Measurements from ENCODE around the gene PIGQ. TPM values are rescaled to one million over a fixed set of nuclear protein-coding genes. Genes with fewer than 3 reads are reported as not detected.

The PIGQ gene
- total and polyA plus RNA-seq, 2 of the 4 experiments (the other 2 are of a cell fraction): 5.9 to 36.8 TPM

DNA sequence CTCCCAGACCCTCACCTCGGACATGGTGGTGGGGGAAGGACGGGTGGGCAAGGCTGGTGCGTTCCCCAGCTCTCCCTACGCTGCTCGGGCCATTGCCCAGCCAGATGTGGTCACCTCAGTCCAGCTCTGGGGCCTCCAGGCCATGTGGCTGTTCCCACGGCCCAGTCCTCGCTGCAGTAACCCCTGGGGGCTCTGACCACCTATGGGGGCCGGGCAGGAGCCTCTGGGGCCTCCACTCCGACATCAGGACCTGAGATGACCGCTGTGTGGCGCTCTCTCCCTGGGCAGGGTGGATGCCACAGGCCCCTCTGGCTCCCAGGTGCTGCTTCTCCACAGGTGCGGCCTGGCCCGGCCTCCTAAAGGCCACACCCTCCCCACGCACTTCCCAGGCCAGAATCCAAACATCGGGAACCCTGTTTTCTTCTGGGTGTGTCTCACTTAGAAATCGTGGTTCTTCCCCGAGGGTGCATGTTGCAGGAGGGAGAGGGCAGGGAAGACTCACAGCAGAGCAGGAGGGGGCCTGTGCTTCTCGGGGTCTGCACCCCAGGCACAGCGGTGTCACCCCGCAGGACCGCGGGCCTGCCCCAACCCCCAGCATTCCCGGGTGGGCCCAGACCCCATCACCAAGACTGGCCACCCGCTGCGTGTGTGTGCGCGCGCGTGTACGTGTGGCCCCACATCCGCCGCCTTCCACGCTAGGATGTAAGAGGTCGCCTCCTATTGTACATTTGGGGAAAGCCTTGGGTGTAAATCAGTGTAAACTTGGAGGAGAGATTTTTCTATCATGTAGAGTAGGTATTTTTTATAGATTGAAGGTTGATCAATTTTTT is 48.2 kb upstream of the PIGQ start:
- peaks cover 6% of the 10 kb centered on the region; the same call in 1 of the 2 replicates for H3K9me1 ChIP-seq (ENCODE audit: insufficient read depth, low read length)
- TF ChIP-seq, protein P1, sequence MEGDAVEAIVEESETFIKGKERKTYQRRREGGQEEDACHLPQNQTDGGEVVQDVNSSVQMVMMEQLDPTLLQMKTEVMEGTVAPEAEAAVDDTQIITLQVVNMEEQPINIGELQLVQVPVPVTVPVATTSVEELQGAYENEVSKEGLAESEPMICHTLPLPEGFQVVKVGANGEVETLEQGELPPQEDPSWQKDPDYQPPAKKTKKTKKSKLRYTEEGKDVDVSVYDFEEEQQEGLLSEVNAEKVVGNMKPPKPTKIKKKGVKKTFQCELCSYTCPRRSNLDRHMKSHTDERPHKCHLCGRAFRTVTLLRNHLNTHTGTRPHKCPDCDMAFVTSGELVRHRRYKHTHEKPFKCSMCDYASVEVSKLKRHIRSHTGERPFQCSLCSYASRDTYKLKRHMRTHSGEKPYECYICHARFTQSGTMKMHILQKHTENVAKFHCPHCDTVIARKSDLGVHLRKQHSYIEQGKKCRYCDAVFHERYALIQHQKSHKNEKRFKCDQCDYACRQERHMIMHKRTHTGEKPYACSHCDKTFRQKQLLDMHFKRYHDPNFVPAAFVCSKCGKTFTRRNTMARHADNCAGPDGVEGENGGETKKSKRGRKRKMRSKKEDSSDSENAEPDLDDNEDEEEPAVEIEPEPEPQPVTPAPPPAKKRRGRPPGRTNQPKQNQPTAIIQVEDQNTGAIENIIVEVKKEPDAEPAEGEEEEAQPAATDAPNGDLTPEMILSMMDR (conservative IDR thresholded peaks at IDR 0.05; ENCODE audit: low read depth, low read length): no peak
- TF ChIP-seq POLR2A (IDR thresholded peaks at IDR 0.05; ENCODE audit: low read depth, low read length) (no peak), ELK1 (IDR thresholded peaks at IDR 0.05; ENCODE audit: borderline replicate concordance, low read depth, low read length) (no peak), RAD21 (IDR thresholded peaks at IDR 0.05; ENCODE audit: low read length) (no peak), MAZ (IDR thresholded peaks at IDR 0.05; ENCODE audit: borderline replicate concordance, low read depth, low read length) (no peak), FOS (IDR thresholded peaks at IDR 0.05; ENCODE audit: low read depth, low read length) (no peak), RCOR1 (IDR thresholded peaks at IDR 0.05; ENCODE audit: insufficient replicate concordance, low read length) (no peak)
- no peak overlapping the region for H3K23ac ChIP-seq (ENCODE audit: low read depth, low read length)
- in situ Hi-C loops (cut with MboI; ENCODE audit: low sequenced_read_pairs): no loop called here
- H3K4ac ChIP-seq (ENCODE audit: low read depth, low read length): no peak overlapping the region
- H2BK15ac ChIP-seq (ENCODE audit: low read depth, low read length): no peak overlapping the region
- H3K9ac ChIP-seq (ENCODE audit: low read depth, low read length): no peak overlapping the region
- no peak overlapping the region for H3K27ac ChIP-seq (ENCODE audit: insufficient read depth, low read length)
- H2AK9ac ChIP-seq (replicated peaks; ENCODE audit: low read depth, low read length, poor library complexity): peak overlapping the region; percentile 76
- H4K5ac ChIP-seq (ENCODE audit: low read depth, low read length): no peak overlapping the region
- H3K36me3 ChIP-seq (ENCODE audit: control insufficient read depth, insufficient read depth, low read length): peaks cover 32% of the 10 kb centered on the region
- H3K4me2 ChIP-seq (ENCODE audit: low read depth, low read length): no peak overlapping the region
- CTCF ChIA-PET: interaction anchor here (0.5 kb wide), 1 partner anchor 162 kb away, joined by 3 read pairs; no protein-coding TSS in a partner anchor
- no peak overlapping the region for H2BK120ac ChIP-seq (ENCODE audit: low read depth, low read length)
- no peaks in the 10 kb centered on the region for H3K27me3 ChIP-seq (ENCODE audit: control insufficient read depth, insufficient read depth, low read length)
- H3K56ac ChIP-seq (ENCODE audit: extremely low read depth, insufficient read depth, low read length): no peak overlapping the region
- no peaks in the 10 kb centered on the region for H3K9me3 ChIP-seq (ENCODE audit: control insufficient read depth, insufficient read depth, low read length)
- ATAC-seq (ENCODE audit: low read depth) (no peak), DNase-seq (no peak)
- no peak overlapping the region for H2BK20ac ChIP-seq (ENCODE audit: low read depth, low read length)
- no peak overlapping the region for H2AK5ac ChIP-seq (ENCODE audit: low read depth, low read length)
- H4K20me1 ChIP-seq (ENCODE audit: insufficient read depth, low read length): peaks cover 34% of the 10 kb centered on the region
- peak overlapping the region; percentile 21 for H2AFZ ChIP-seq (replicated peaks; ENCODE audit: low read length, poor library complexity)
- no peak overlapping the region for H3K18ac ChIP-seq (ENCODE audit: low read depth, low read length)
- no peak overlapping the region for H4K8ac ChIP-seq (ENCODE audit: low read depth in 2 of 2, low read length in 2 of 2)
- POLR2A ChIA-PET (ENCODE audit: unreplicated experiment): no interaction called here
- H3K4me3 ChIP-seq (ENCODE audit: insufficient read depth, low read depth, low read length): no peak overlapping the region
- peaks cover 15% of the 10 kb centered on the region for H3K4me1 ChIP-seq (ENCODE audit: control insufficient read depth, insufficient read depth, low read length)
- intact Hi-C loops (cut with micrococcal nuclease): no loop called here
- dilution Hi-C loops (cut with HindIII; ENCODE audit: low sequenced_read_pairs, unreplicated experiment): no loop called here
- H3K14ac ChIP-seq (replicated peaks; ENCODE audit: low read depth, low read length): no peak overlapping the region
- no peak overlapping the region for H2BK5ac ChIP-seq (ENCODE audit: low read depth, low read length, poor library complexity, severe bottlenecking)
- WGBS, 2 experiments (ENCODE audit: extremely low coverage in 2 of 2, insufficient read length in 1 of 2): 91% methylated on average over 6 of the region's 34 CpGs; no CpG with 5 or more reads in 1 of the 2 experiments
- H4K91ac ChIP-seq (ENCODE audit: insufficient read depth, low read depth, low read length): no peak overlapping the region
- peaks cover 7 to 43% of the 10 kb centered on the region in 2 experiments; a peak in 2 of 4 replicates for H3K79me1 ChIP-seq (ENCODE audit: low read depth in 1 of 2, low read length in 2 of 2)
- no TSS peak for BruUV-seq (replicated peaks)

Measured in IMR-90 (cell line).